ENCODE measurements around the gene ANKZF1.
"Not testable (repeated sequence)": the region's sequence is repeated elsewhere in the genome, so short reads cannot be mapped to it uniquely, and the experiment has no call there.

Gene ANKZF1

GRCh38 chr2:219199470-219200211 is 30.0 kb upstream of the ANKZF1 start:
- Histone ChIP-seq H4K20me1 (ENCODE audit: insufficient read depth, low read length) (no peaks in the 10 kb centered on the region), H3K27me3 (ENCODE audit: insufficient read depth, low read length) (no peaks in the 10 kb centered on the region), H3K9me2 (ENCODE audit: low read depth, low read length) (no peaks in the 10 kb centered on the region), H3K36me3 (ENCODE audit: insufficient read depth, low read length) (no peaks in the 10 kb centered on the region), H3K4me1 (ENCODE audit: insufficient read depth, low read length, severe bottlenecking) (no peaks in the 10 kb centered on the region), H2AFZ (ENCODE audit: low read length) (no peak overlapping the region), H3K79me2 (ENCODE audit: insufficient read depth, low read length) (no peaks in the 10 kb centered on the region), H3K9ac (ENCODE audit: low read length) (no peak overlapping the region), H3K4me3 (ENCODE audit: low read depth, low read length, poor library complexity, severe bottlenecking) (no peak overlapping the region), H3K9me3 (ENCODE audit: low read length) (no peaks in the 10 kb centered on the region), H3F3A (ENCODE audit: insufficient read depth, low read length) (no peaks in the 10 kb centered on the region), H3K27ac (ENCODE audit: low read depth, low read length, poor library complexity, severe bottlenecking) (no peak overlapping the region), H3K4me2 (ENCODE audit: low read length) (no peak overlapping the region)
- TF ChIP-seq EZH2 (IDR thresholded peaks at IDR 0.05; ENCODE audit: borderline replicate concordance, low read length) (no peak), CTCF (IDR thresholded peaks at IDR 0.05; ENCODE audit: low read length) (no peak)

GRCh38 chr2:219200502-219201326 is 28.9 kb upstream of the ANKZF1 start:
- not testable (repeated sequence) for H3K27me3 ChIP-seq (ENCODE audit: insufficient read depth, low read length); H3K36me3 ChIP-seq (ENCODE audit: insufficient read depth, low read length); H3K79me2 ChIP-seq (ENCODE audit: insufficient read depth, low read length); H3K9me3 ChIP-seq (ENCODE audit: low read length); H3K4me1 ChIP-seq (ENCODE audit: insufficient read depth, low read length, severe bottlenecking); H3K9me2 ChIP-seq (ENCODE audit: low read depth, low read length); H2AFZ ChIP-seq (ENCODE audit: low read length); H3K4me2 ChIP-seq (ENCODE audit: low read length); H3K9ac ChIP-seq (ENCODE audit: low read length); H3K4me3 ChIP-seq (ENCODE audit: low read depth, low read length, poor library complexity, severe bottlenecking); H4K20me1 ChIP-seq (ENCODE audit: insufficient read depth, low read length); H3K27ac ChIP-seq (ENCODE audit: low read depth, low read length, poor library complexity, severe bottlenecking); H3F3A ChIP-seq (ENCODE audit: insufficient read depth, low read length)

- not testable (repeated sequence) for H3K27ac ChIP-seq (ENCODE audit: low read depth, low read length, poor library complexity, severe bottlenecking); H3K9ac ChIP-seq (ENCODE audit: low read length); H3K4me1 ChIP-seq (ENCODE audit: insufficient read depth, low read length, severe bottlenecking); H3F3A ChIP-seq (ENCODE audit: insufficient read depth, low read length); H3K79me2 ChIP-seq (ENCODE audit: insufficient read depth, low read length); H3K36me3 ChIP-seq (ENCODE audit: insufficient read depth, low read length); H3K9me2 ChIP-seq (ENCODE audit: low read depth, low read length); H3K4me3 ChIP-seq (ENCODE audit: low read depth, low read length, poor library complexity, severe bottlenecking); H2AFZ ChIP-seq (ENCODE audit: low read length); H4K20me1 ChIP-seq (ENCODE audit: insufficient read depth, low read length); H3K27me3 ChIP-seq (ENCODE audit: insufficient read depth, low read length); H3K4me2 ChIP-seq (ENCODE audit: low read length); H3K9me3 ChIP-seq (ENCODE audit: low read length)
These were observed 28.3 kb upstream of the ANKZF1 start for GRCh38 chr2:219201331-219201730.

- no peak for TF ChIP-seq EZH2 (IDR thresholded peaks at IDR 0.05; ENCODE audit: borderline replicate concordance, low read length)
- no peak for TF ChIP-seq CTCF (IDR thresholded peaks at IDR 0.05; ENCODE audit: low read length)
- Histone ChIP-seq H3F3A (ENCODE audit: insufficient read depth, low read length) (0 out of 2 replicates have a peak, but pooled peaks cover 3% of the 10 kb centered on the region), H3K9me2 (ENCODE audit: low read depth, low read length) (no peaks in the 10 kb centered on the region), H3K9me3 (ENCODE audit: low read length) (peaks cover 6% of the 10 kb centered on the region; the same call in 1 of the 2 replicates), H2AFZ (ENCODE audit: low read length) (no peak overlapping the region), H3K79me2 (ENCODE audit: insufficient read depth, low read length) (no peaks in the 10 kb centered on the region), H3K27me3 (ENCODE audit: insufficient read depth, low read length) (no peaks in the 10 kb centered on the region), H3K9ac (ENCODE audit: low read length) (no peak overlapping the region), H3K4me1 (ENCODE audit: insufficient read depth, low read length, severe bottlenecking) (peaks cover 21% of the 10 kb centered on the region), H3K4me3 (ENCODE audit: low read depth, low read length, poor library complexity, severe bottlenecking) (no peak overlapping the region), H3K36me3 (ENCODE audit: insufficient read depth, low read length) (peaks cover 21% of the 10 kb centered on the region; the same call in 1 of the 2 replicates), H3K4me2 (ENCODE audit: low read length) (no peak overlapping the region), H4K20me1 (ENCODE audit: insufficient read depth, low read length) (no peaks in the 10 kb centered on the region), H3K27ac (ENCODE audit: low read depth, low read length, poor library complexity, severe bottlenecking) (no peak overlapping the region)
These were observed 25.0 kb upstream of the ANKZF1 start for GRCh38 chr2:219204425-219205164.
